A549 (cell line): ENCODE results near the gene LNPEP. TPM values are rescaled to one million over a fixed set of nuclear protein-coding genes. Genes with fewer than 3 reads are reported as not detected.

Experiments
- ATAC-seq, 2 experiments: fragments of 200-7000 bp in 1 of 2; fragments of >200 bp in 1 of 2; cut with Nextera tagmentation in 1 of 2; cut with Tn5 transposase in 1 of 2; 3 replicates each; pipeline versions ENCODE4 v1.8.0 to v1.9.1; 2018 to 2020; ENCODE audit warnings: mild to moderate bottlenecking in 1 of 2, moderate library complexity in 1 of 2
- CTCF ChIA-PET: fragments of 300-600 bp; sonication (Branson Sonifier 250); formaldehyde crosslinking; extraction: SDS; loops from one replicate; lab custom pipeline; 2021; ENCODE audit warnings: antibody characterized with exemption, inconsistent platforms; lab: Yijun Ruan, JAX
- POLR2A ChIA-PET: fragments of 350-600 bp; formaldehyde crosslinking; extraction: SDS; loops from one replicate; lab custom pipeline; 2021; ENCODE audit warnings: antibody characterized with exemption, inconsistent platforms; lab: Yijun Ruan, JAX
- DNase-seq, 2 experiments: peaks; one replicate each; pipeline versions ENCODE4 v3.0.0 to v3.0.0-alpha.2; 2011 to 2016; ENCODE audit warnings: low read depth in 1 of 2, low spot score in 1 of 2
- FAIRE-seq: peaks from 2 replicates; lab custom pipeline; 2011; peaks lifted over from hg19 to GRCh38; lab: Jason Lieb, UNC
- H3K27ac ChIP-seq, 2 experiments: fragments of >200 bp; sonication (Bioruptor Twin); formaldehyde crosslinking; 3 replicates each; pipeline ENCODE4 v1.5.1; 2016 to 2017
- H3K4me1 ChIP-seq: fragments of >200 bp; sonication (Bioruptor Twin); formaldehyde crosslinking; 3 replicates; pipeline ENCODE4 v1.6.1; 2016
- H3K4me2 ChIP-seq: fragments of >200 bp; sonication (Bioruptor Twin); formaldehyde crosslinking; 3 replicates; pipeline ENCODE4 v1.6.1; 2016
- H3K4me3 ChIP-seq: fragments of >200 bp; sonication (Bioruptor Twin); formaldehyde crosslinking; 3 replicates; pipeline ENCODE4 v1.5.1; 2016
- H3K9me3 ChIP-seq: fragments of >200 bp; sonication (Bioruptor Twin); formaldehyde crosslinking; 3 replicates; pipeline ENCODE4 v1.6.1; 2016
- BCL3 ChIP-seq: fragments of >200 bp; sonication (Bioruptor Twin); formaldehyde crosslinking; IDR thresholded peaks from 3 replicates; pipeline ENCODE4 v1.6.1; 2016
- BHLHE40 ChIP-seq: IDR thresholded peaks from 2 replicates; pipeline ENCODE4 v1.6.1; 2012; ENCODE audit warnings: low read depth, low read length, inconsistent platforms
- CBX2 ChIP-seq: fragments of 200-600 bp; sonication (generic); IDR thresholded peaks from 2 replicates; pipeline ENCODE4 v1.6.1; 2016; ENCODE audit warnings: low read depth, mild to moderate bottlenecking, borderline replicate concordance
- GATA3 ChIP-seq: IDR thresholded peaks from 2 replicates; pipeline ENCODE4 v1.6.1; 2012; ENCODE audit warnings: borderline replicate concordance
- HMGXB4 ChIP-seq: fragments of 250-450 bp; sonication (Bioruptor Pico); IDR thresholded peaks from 2 replicates; pipeline ENCODE4 v1.5.0; 2021; ENCODE audit warnings: mild to moderate bottlenecking, moderate library complexity, borderline replicate concordance
- HOXB13 ChIP-seq: fragments of 250-450 bp; sonication (Bioruptor Pico); IDR thresholded peaks from 2 replicates; pipeline ENCODE4 v1.5.0; 2020; ENCODE audit warnings: low read depth, mild to moderate bottlenecking, moderate library complexity
- HOXB5 ChIP-seq: fragments of 250-450 bp; sonication (Bioruptor Pico); IDR thresholded peaks from 2 replicates; pipeline ENCODE4 v1.5.0; 2020; ENCODE audit warnings: mild to moderate bottlenecking, moderate library complexity
- NFE2L2 ChIP-seq: fragments of 150-350 bp; conservative IDR thresholded peaks from 2 replicates; pipeline ENCODE4 v1.6.1; 2014; ENCODE audit warnings: low read length
- NR3C1 ChIP-seq: fragments of >200 bp; sonication (Bioruptor Twin); formaldehyde crosslinking; IDR thresholded peaks from 3 replicates; pipeline ENCODE4 v1.6.1; 2017
- RARB ChIP-seq: fragments of 250-450 bp; sonication (Bioruptor Pico); IDR thresholded peaks from 2 replicates; pipeline ENCODE4 v1.8.0; 2021; ENCODE audit warnings: mild to moderate bottlenecking, moderate library complexity
- RCOR1 ChIP-seq: fragments of 150-350 bp; IDR thresholded peaks from 2 replicates; pipeline ENCODE4 v1.6.1; 2014; ENCODE audit warnings: antibody characterized with exemption, low read length, low read depth
- RNF2 ChIP-seq: fragments of 200-600 bp; sonication (generic); IDR thresholded peaks from 2 replicates; pipeline ENCODE4 v1.6.1; 2016; ENCODE audit warnings: low read depth, mild to moderate bottlenecking, antibody characterized with exemption, moderate library complexity, borderline replicate concordance
- SREBF2 ChIP-seq: fragments of 450-650 bp; IDR thresholded peaks from 2 replicates; pipeline ENCODE4 v1.6.1; 2014; ENCODE audit warnings: mild to moderate bottlenecking, moderate library complexity
- ZC3H11A ChIP-seq: fragments of 450-650 bp; IDR thresholded peaks from 2 replicates; pipeline ENCODE4 v1.6.1; 2014; ENCODE audit warnings: antibody characterized with exemption, mild to moderate bottlenecking
- WGBS: methylation state at CpG from one replicate; pipeline ENCODE4 v1.1.6; 2017; ENCODE audit errors: missing lambda C conversion rate; 5-methylcytosine and 5-hydroxymethylcytosine counted together
- polyA plus RNA-seq, 4 experiments: library from polyadenylated mRNA; depleted of rRNA in 3 of 4; stranded (reverse); fragments of >200 nt; fragmentation: RNase III in 1 of 4; extraction: RNeasy Plus Mini Kit Qiagen cat#74134 plus additional on column Dnase treatment in 1 of 4; gene quantifications; 2 replicates in 3 of 4; 3 replicates in 1 of 4; pipeline ENCODE4 v1.2.3, GENCODE V29; 2011 to 2017
- TF ChIP-seq, protein P1 (sequence below): fragments of >200 bp; sonication (Bioruptor Twin); formaldehyde crosslinking; IDR thresholded peaks from 3 replicates; pipeline ENCODE4 v1.5.1; 2016
- TF ChIP-seq, protein P2 (sequence below): IDR thresholded peaks from 2 replicates; pipeline ENCODE4 v1.6.1; 2012
- TF ChIP-seq, protein P3 (sequence below): fragments of 200-600 bp; sonication (generic); IDR thresholded peaks from 2 replicates; pipeline ENCODE4 v1.6.1; 2016; ENCODE audit warnings: antibody characterized with exemption, mild to moderate bottlenecking, moderate library complexity

LNPEP gene
- polyA plus RNA-seq, 2 of the 4 experiments (the other 2 are of a cell fraction), result 5.9 to 19.7 TPM

DNA sequence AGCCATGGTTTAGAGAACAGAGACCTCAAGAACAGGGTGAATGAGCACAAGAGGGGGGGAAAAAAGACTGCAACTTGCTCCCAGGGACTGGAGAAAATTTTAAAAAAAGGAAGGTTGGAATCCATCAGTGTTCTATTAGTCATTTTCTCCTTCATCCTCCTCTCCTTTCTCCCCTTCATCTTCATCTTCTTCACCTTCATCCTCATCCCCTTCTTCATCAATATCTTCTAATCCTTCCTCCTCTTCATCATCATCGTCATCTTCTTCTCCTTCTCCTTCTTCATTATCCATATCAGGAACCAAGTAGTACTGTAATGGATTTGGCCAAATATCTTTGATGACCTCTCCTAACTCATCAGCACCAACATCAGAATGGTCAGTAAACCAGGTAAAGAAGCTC lies 120.4 kb downstream of the LNPEP start:
- POLR2A ChIA-PET, result no interaction called here
- FAIRE-seq, result no peak
- no peak overlapping the region for H3K4me2 ChIP-seq

More for the DNA sequence above, 120.4 kb downstream of the LNPEP start:
- H3K27ac ChIP-seq, result no peak overlapping the region
- TF ChIP-seq, protein P1, sequence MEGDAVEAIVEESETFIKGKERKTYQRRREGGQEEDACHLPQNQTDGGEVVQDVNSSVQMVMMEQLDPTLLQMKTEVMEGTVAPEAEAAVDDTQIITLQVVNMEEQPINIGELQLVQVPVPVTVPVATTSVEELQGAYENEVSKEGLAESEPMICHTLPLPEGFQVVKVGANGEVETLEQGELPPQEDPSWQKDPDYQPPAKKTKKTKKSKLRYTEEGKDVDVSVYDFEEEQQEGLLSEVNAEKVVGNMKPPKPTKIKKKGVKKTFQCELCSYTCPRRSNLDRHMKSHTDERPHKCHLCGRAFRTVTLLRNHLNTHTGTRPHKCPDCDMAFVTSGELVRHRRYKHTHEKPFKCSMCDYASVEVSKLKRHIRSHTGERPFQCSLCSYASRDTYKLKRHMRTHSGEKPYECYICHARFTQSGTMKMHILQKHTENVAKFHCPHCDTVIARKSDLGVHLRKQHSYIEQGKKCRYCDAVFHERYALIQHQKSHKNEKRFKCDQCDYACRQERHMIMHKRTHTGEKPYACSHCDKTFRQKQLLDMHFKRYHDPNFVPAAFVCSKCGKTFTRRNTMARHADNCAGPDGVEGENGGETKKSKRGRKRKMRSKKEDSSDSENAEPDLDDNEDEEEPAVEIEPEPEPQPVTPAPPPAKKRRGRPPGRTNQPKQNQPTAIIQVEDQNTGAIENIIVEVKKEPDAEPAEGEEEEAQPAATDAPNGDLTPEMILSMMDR, result no peak
- TF ChIP-seq HMGXB4 (CRISPR knock-in tag), result no peak
- TF ChIP-seq NFE2L2, result no peak
- TF ChIP-seq CBX2, result no peak
- TF ChIP-seq ZC3H11A, result no peak
- TF ChIP-seq, protein P2, sequence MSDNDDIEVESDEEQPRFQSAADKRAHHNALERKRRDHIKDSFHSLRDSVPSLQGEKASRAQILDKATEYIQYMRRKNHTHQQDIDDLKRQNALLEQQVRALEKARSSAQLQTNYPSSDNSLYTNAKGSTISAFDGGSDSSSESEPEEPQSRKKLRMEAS, result no peak
- no peak for TF ChIP-seq RARB (CRISPR knock-in tag)
- no peak for TF ChIP-seq NR3C1
- TF ChIP-seq HOXB5 (CRISPR knock-in tag), result no peak
- TF ChIP-seq RNF2, result no peak
- no peak for TF ChIP-seq GATA3
- TF ChIP-seq, protein P3, sequence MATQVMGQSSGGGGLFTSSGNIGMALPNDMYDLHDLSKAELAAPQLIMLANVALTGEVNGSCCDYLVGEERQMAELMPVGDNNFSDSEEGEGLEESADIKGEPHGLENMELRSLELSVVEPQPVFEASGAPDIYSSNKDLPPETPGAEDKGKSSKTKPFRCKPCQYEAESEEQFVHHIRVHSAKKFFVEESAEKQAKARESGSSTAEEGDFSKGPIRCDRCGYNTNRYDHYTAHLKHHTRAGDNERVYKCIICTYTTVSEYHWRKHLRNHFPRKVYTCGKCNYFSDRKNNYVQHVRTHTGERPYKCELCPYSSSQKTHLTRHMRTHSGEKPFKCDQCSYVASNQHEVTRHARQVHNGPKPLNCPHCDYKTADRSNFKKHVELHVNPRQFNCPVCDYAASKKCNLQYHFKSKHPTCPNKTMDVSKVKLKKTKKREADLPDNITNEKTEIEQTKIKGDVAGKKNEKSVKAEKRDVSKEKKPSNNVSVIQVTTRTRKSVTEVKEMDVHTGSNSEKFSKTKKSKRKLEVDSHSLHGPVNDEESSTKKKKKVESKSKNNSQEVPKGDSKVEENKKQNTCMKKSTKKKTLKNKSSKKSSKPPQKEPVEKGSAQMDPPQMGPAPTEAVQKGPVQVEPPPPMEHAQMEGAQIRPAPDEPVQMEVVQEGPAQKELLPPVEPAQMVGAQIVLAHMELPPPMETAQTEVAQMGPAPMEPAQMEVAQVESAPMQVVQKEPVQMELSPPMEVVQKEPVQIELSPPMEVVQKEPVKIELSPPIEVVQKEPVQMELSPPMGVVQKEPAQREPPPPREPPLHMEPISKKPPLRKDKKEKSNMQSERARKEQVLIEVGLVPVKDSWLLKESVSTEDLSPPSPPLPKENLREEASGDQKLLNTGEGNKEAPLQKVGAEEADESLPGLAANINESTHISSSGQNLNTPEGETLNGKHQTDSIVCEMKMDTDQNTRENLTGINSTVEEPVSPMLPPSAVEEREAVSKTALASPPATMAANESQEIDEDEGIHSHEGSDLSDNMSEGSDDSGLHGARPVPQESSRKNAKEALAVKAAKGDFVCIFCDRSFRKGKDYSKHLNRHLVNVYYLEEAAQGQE, result no peak
- no peak for TF ChIP-seq SREBF2
- TF ChIP-seq RCOR1, result no peak
- no peak for TF ChIP-seq BCL3
- TF ChIP-seq BHLHE40, result no peak
- TF ChIP-seq HOXB13 (CRISPR knock-in tag), result no peak
- TF ChIP-seq, all 56 proteins: peak for 0
- H3K9me3 ChIP-seq, result peaks cover 10% of the 10 kb centered on the region; the same call in 1 of the 3 replicates
- DNase-seq (no peak), ATAC-seq (no peak)
- CTCF ChIA-PET, result no interaction called here
- no peak overlapping the region for H3K4me3 ChIP-seq
- 100% methylated on average over 1 of the region's 1 CpG for WGBS
- no peaks in the 10 kb centered on the region for H3K4me1 ChIP-seq
